22Rv1 (cell line): ENCODE measurements around the gene GRIN3A.

Experiments used
- CTCF ChIP-seq: fragments of 450-650 bp; IDR thresholded peaks from 2 replicates; pipeline ENCODE4 v1.5.1; 2017; ENCODE audit warnings: mild to moderate bottlenecking
- ZFX ChIP-seq: fragments of 450-650 bp; IDR thresholded peaks from 2 replicates; pipeline ENCODE4 v1.6.1; 2017; ENCODE audit warnings: antibody characterized with exemption, borderline replicate concordance

DNA sequence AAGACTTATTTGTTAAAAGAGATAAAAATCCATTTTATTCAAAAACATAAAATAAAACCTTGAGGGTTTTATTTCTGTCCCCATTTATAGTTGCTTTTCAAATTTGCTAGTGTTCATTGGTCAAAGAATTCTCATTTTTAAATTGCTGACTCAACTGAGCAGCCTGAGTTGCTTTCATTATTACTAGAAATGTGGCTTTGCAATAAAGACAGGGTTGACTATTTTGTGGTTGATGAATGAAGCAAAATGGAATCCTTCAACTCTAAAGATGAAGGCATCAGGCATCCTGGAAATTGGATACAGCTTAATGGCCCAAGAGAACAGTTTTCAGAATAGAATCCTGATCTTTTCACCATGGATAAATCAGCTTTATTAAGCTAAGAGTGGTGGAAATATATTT lies 119.7 kb downstream of the GRIN3A start:
- TF ChIP-seq CTCF, result no peak
- TF ChIP-seq ZFX, result no peak
